ENCODE data around the gene SOWAHA.

The SOWAHA gene

DNA sequence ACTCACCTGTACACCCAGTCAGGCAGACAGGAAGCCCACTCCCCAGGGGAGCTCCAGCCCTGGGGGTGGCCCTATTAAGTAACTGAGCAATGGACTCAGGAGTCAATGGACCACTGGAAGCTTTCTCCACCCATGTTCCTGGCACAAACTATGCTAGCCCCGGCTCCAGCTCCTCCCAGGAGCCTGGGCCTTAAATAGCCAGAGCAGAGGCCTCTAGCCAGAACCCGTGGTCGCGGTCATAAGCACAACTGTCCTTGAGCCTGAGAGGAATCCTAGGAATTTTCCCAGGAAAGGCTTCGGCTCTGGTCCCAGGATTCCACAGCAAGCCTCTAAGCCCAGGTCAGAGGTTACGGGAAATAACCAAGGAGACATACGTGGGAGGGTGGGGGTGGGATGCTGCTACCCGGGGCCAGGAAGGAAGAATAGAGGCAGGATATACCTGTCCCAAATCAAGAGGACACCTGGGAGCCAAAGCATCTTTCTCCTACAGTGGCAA, 41.6 kb upstream of the SOWAHA start:
- Histone ChIP-seq H3K4me3 (ENCODE audit: insufficient read depth, low read depth, low read length) (no peak overlapping the region), H3K27ac (ENCODE audit: insufficient read depth, low read depth, low read length, poor library complexity, severe bottlenecking) (no peak overlapping the region), H3K27me3 (ENCODE audit: control insufficient read depth, insufficient read depth, low read length, poor library complexity, severe bottlenecking) (peaks cover 8% of the 10 kb centered on the region), H3K36me3 (ENCODE audit: control insufficient read depth, insufficient read depth, low read length) (no peaks in the 10 kb centered on the region), H3K4me1 (ENCODE audit: control insufficient read depth, insufficient read depth, low read length) (peaks cover 17% of the 10 kb centered on the region), H3K9me3 (ENCODE audit: control insufficient read depth, low read length) (no peaks in the 10 kb centered on the region)
- WGBS, 2 experiments, result 63 to 67% methylated on average over 8 of the region's 8 CpGs

GRCh38 chr5:132772291-132773070, 40.6 kb upstream of the SOWAHA start:
- Histone ChIP-seq H3K27ac (ENCODE audit: insufficient read depth, low read depth, low read length, poor library complexity, severe bottlenecking) (no peak overlapping the region), H3K36me3 (ENCODE audit: control insufficient read depth, insufficient read depth, low read length) (no peaks in the 10 kb centered on the region), H3K9me3 (ENCODE audit: control insufficient read depth, low read length) (no peaks in the 10 kb centered on the region), H3K4me3 (ENCODE audit: insufficient read depth, low read depth, low read length) (no peak overlapping the region), H3K27me3 (ENCODE audit: control insufficient read depth, insufficient read depth, low read length, poor library complexity, severe bottlenecking) (peaks cover 13% of the 10 kb centered on the region), H3K4me1 (ENCODE audit: control insufficient read depth, insufficient read depth, low read length) (peaks cover 17% of the 10 kb centered on the region)
- WGBS, 2 experiments, result 90 to 93% methylated on average over 8 of the region's 8 CpGs

- WGBS, 2 experiments, result 91 to 95% methylated on average over 5 of the region's 5 CpGs
- no peak overlapping the region for H3K4me3 ChIP-seq (ENCODE audit: insufficient read depth, low read depth, low read length)
- H3K9me3 ChIP-seq (ENCODE audit: control insufficient read depth, low read length), result no peaks in the 10 kb centered on the region
- H3K4me1 ChIP-seq (ENCODE audit: control insufficient read depth, insufficient read depth, low read length), result peaks cover 20% of the 10 kb centered on the region
- no peaks in the 10 kb centered on the region for H3K36me3 ChIP-seq (ENCODE audit: control insufficient read depth, insufficient read depth, low read length)
- H3K27me3 ChIP-seq (ENCODE audit: control insufficient read depth, insufficient read depth, low read length, poor library complexity, severe bottlenecking), result peaks cover 19% of the 10 kb centered on the region
- no peak overlapping the region for H3K27ac ChIP-seq (ENCODE audit: insufficient read depth, low read depth, low read length, poor library complexity, severe bottlenecking)
Observed at GRCh38 chr5:132773114-132773513, 40.0 kb upstream of the SOWAHA start.

GRCh38 chr5:132773601-132774355, 39.3 kb upstream of the SOWAHA start:
- Histone ChIP-seq H3K4me3 (ENCODE audit: insufficient read depth, low read depth, low read length) (no peak overlapping the region), H3K27ac (ENCODE audit: insufficient read depth, low read depth, low read length, poor library complexity, severe bottlenecking) (no peak overlapping the region), H3K36me3 (ENCODE audit: control insufficient read depth, insufficient read depth, low read length) (no peaks in the 10 kb centered on the region), H3K4me1 (ENCODE audit: control insufficient read depth, insufficient read depth, low read length) (peaks cover 20% of the 10 kb centered on the region), H3K27me3 (ENCODE audit: control insufficient read depth, insufficient read depth, low read length, poor library complexity, severe bottlenecking) (peaks cover 26% of the 10 kb centered on the region), H3K9me3 (ENCODE audit: control insufficient read depth, low read length) (no peaks in the 10 kb centered on the region)
- 91 to 92% methylated on average over 12 of the region's 12 CpGs for WGBS, 2 experiments

DNA sequence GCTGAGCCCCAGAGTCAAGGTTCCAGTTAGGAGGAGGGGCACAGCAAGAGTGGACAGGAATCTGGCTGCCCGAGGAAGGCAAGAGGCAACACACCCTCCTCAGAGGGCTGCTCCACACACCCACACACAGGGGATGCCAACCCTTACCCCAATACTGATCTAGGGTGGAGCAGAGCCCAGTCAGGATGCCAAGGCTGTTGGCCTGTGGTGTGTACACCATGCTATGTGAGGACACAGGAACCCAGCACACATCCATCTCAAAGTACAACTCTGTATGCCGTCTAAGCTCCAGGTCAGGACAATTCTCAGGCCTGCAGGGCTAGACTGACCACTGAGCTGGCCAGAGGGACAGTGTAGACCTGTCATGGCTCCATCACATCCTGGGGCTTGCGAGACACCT, 38.7 kb upstream of the SOWAHA start:
- no peak overlapping the region for H3K27ac ChIP-seq (ENCODE audit: insufficient read depth, low read depth, low read length, poor library complexity, severe bottlenecking)
- peaks cover 32% of the 10 kb centered on the region for H3K27me3 ChIP-seq (ENCODE audit: control insufficient read depth, insufficient read depth, low read length, poor library complexity, severe bottlenecking)
- H3K9me3 ChIP-seq (ENCODE audit: control insufficient read depth, low read length), result no peaks in the 10 kb centered on the region
- H3K4me3 ChIP-seq (ENCODE audit: insufficient read depth, low read depth, low read length), result no peak overlapping the region
- no peaks in the 10 kb centered on the region for H3K36me3 ChIP-seq (ENCODE audit: control insufficient read depth, insufficient read depth, low read length)
- 84 to 91% methylated on average over 3 of the region's 3 CpGs for WGBS, 2 experiments
- H3K4me1 ChIP-seq (ENCODE audit: control insufficient read depth, insufficient read depth, low read length), result peaks cover 20% of the 10 kb centered on the region

- H3K4me3 ChIP-seq (ENCODE audit: insufficient read depth, low read depth, low read length), result no peak overlapping the region
- no peaks in the 10 kb centered on the region for H3K9me3 ChIP-seq (ENCODE audit: control insufficient read depth, low read length)
- WGBS, 2 experiments, result 93 to 95% methylated on average over 5 of the region's 5 CpGs
- peaks cover 37% of the 10 kb centered on the region for H3K27me3 ChIP-seq (ENCODE audit: control insufficient read depth, insufficient read depth, low read length, poor library complexity, severe bottlenecking)
- no peak overlapping the region for H3K27ac ChIP-seq (ENCODE audit: insufficient read depth, low read depth, low read length, poor library complexity, severe bottlenecking)
- no peaks in the 10 kb centered on the region for H3K36me3 ChIP-seq (ENCODE audit: control insufficient read depth, insufficient read depth, low read length)
- peaks cover 20% of the 10 kb centered on the region for H3K4me1 ChIP-seq (ENCODE audit: control insufficient read depth, insufficient read depth, low read length)
Observed at GRCh38 chr5:132774896-132775295, 38.2 kb upstream of the SOWAHA start.

DNA sequence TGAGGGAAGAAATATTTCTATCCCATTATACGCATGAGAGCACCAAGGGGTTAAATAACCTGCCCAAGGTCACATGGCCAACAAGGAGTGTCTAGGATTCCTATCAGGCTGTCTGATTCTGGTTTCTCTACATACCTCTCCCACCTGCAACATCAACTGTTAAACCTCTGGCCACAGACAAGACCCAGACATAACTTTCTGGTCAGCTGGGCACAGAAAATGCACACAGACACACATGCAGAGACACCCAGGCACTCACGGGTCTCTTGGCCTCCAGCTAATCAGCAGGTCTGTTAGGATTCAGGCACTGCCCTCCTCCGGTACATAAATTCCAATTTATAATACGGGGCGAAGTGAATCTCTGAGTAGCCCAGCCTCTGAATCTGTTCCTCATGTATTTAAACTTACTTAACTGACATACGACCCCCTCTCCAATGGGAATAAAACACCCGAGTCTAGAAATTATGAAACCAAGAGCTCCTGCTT, 37.6 kb upstream of the SOWAHA start:
- WGBS, 2 experiments, result 86 to 94% methylated on average over 7 of the region's 7 CpGs

DNA sequence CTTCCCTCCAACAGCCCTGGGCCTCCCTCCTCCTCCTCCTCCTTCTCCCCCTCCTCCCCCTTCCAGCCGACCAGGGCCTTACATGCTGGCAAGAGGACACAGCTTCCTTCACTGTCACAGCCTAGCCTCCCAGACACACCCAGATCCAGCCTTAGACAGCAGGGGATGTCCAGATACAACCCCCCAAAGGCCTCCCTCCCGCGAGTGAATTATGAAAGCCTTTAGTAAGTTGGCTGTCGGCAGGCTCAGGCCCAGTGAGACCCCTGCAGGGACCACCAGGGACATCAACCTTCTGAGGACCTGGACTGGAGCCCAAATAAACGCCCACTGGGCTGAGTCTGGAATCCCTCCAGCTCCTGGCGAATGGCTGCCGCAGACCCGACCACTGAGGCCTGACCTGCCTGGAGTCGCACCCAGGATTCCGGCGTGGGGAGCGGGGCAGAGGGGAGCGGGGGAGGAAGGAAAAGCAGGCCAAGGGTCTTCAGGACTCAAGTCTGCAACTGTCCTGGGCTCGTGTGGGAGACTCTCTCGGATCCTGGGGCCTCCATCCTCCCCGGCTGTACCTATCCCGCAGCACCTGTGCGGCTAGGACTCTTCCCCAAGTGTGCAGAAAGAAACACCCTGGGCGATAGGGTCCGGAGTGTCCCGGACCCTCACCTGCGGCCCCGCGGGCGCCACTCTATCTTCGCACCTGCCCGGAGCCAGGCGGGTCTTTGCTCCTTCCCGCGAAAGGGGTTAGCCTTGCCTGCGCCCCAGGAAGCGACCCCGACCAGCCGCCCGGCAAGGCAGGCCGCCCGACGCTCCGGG, 36.8 kb upstream of the SOWAHA start:
- Histone ChIP-seq H3K4me1 (ENCODE audit: control insufficient read depth, insufficient read depth, low read length) (peaks cover 18% of the 10 kb centered on the region), H3K27ac (ENCODE audit: insufficient read depth, low read depth, low read length, poor library complexity, severe bottlenecking) (no peak overlapping the region), H3K36me3 (ENCODE audit: control insufficient read depth, insufficient read depth, low read length) (no peaks in the 10 kb centered on the region), H3K4me3 (ENCODE audit: insufficient read depth, low read depth, low read length) (peak overlapping the region; percentile 67), H3K9me3 (ENCODE audit: control insufficient read depth, low read length) (no peaks in the 10 kb centered on the region), H3K27me3 (ENCODE audit: control insufficient read depth, insufficient read depth, low read length, poor library complexity, severe bottlenecking) (peaks cover 39% of the 10 kb centered on the region)
- WGBS, 2 experiments, result 3 to 4% methylated on average over 39 of the region's 39 CpGs

More for the DNA sequence above, 37.6 kb upstream of the SOWAHA start:
- no peak overlapping the region for H3K4me3 ChIP-seq (ENCODE audit: insufficient read depth, low read depth, low read length)
- no peaks in the 10 kb centered on the region for H3K9me3 ChIP-seq (ENCODE audit: control insufficient read depth, low read length)
- no peaks in the 10 kb centered on the region for H3K36me3 ChIP-seq (ENCODE audit: control insufficient read depth, insufficient read depth, low read length)
- H3K27ac ChIP-seq (ENCODE audit: insufficient read depth, low read depth, low read length, poor library complexity, severe bottlenecking), result no peak overlapping the region
- H3K4me1 ChIP-seq (ENCODE audit: control insufficient read depth, insufficient read depth, low read length), result peaks cover 20% of the 10 kb centered on the region
- peaks cover 39% of the 10 kb centered on the region for H3K27me3 ChIP-seq (ENCODE audit: control insufficient read depth, insufficient read depth, low read length, poor library complexity, severe bottlenecking)

GRCh38 chr5:132776938-132777208, 36.2 kb upstream of the SOWAHA start:
- peak overlapping the region; percentile 67 for H3K4me3 ChIP-seq (ENCODE audit: insufficient read depth, low read depth, low read length)
- H3K9me3 ChIP-seq (ENCODE audit: control insufficient read depth, low read length), result no peaks in the 10 kb centered on the region
- H3K27me3 ChIP-seq (ENCODE audit: control insufficient read depth, insufficient read depth, low read length, poor library complexity, severe bottlenecking), result peaks cover 39% of the 10 kb centered on the region
- WGBS, 2 experiments, result 0% methylated on average over 40 of the region's 40 CpGs
- H3K27ac ChIP-seq (ENCODE audit: insufficient read depth, low read depth, low read length, poor library complexity, severe bottlenecking), result no peak overlapping the region
- no peaks in the 10 kb centered on the region for H3K36me3 ChIP-seq (ENCODE audit: control insufficient read depth, insufficient read depth, low read length)
- peaks cover 17% of the 10 kb centered on the region for H3K4me1 ChIP-seq (ENCODE audit: control insufficient read depth, insufficient read depth, low read length)
